Cardiac muscle cell (in vitro differentiated cells and primary cell): ENCODE results near the gene CNTRL. TPM values are rescaled to one million over a fixed set of nuclear protein-coding genes. Genes with fewer than 3 reads are reported as not detected.

ENCODE experiments used
- DNase-seq, 2 donors: peaks; one replicate each; pipeline versions ENCODE4 v3.0.0 to v3.0.0-alpha.2; 2010 to 2017; ENCODE audit warnings: low read depth in 1 of 2, low spot score in 1 of 2
- H3K27ac ChIP-seq: fragments of 200-600 bp; sonication (generic); 2 replicates; pipeline ENCODE4 v1.5.1; 2016
- H3K27me3 ChIP-seq: fragments of 200-600 bp; sonication (generic); 2 replicates; pipeline ENCODE4 v1.6.0; 2016; ENCODE audit warnings: control low read depth
- H3K36me3 ChIP-seq: fragments of 200-600 bp; sonication (generic); 2 replicates; pipeline ENCODE4 v1.5.1; 2016; ENCODE audit warnings: control low read depth
- H3K4me1 ChIP-seq: fragments of 200-600 bp; sonication (generic); 2 replicates; pipeline ENCODE4 v1.8.1; 2017; ENCODE audit warnings: low read depth, mild to moderate bottlenecking, mixed run types
- H3K4me3 ChIP-seq: fragments of 200-600 bp; sonication (generic); 2 replicates; pipeline ENCODE4 v1.5.1; 2016; ENCODE audit warnings: mild to moderate bottlenecking
- H3K9me3 ChIP-seq: fragments of 200-600 bp; sonication (generic); 2 replicates; pipeline ENCODE4 v1.5.1; 2017; ENCODE audit warnings: low read depth, mild to moderate bottlenecking, control low read depth
- CTCF ChIP-seq: IDR thresholded peaks from 2 replicates; pipeline ENCODE4 v1.5.1; 2012; ENCODE audit warnings: low read depth, mild to moderate bottlenecking, low read length
- polyA plus RNA-seq: library from polyadenylated mRNA; unstranded; fragments of >200 nt; fragmentation: Nextera tagmentation; extraction: Ambion mirVana; gene quantifications from 2 replicates; pipeline ENCODE4 v1.2.1, GENCODE V29; 2016
- total RNA-seq: library from RNA; depleted of rRNA; stranded (reverse); fragments of >200 nt; gene quantifications from 2 replicates; pipeline ENCODE4 v1.2.3, GENCODE V29; 2016

Gene CNTRL
- total and polyA plus RNA-seq, 2 experiments from 2014 or later: 6.3 to 24.6 TPM

- no peaks in the 10 kb centered on the region for H3K4me1 ChIP-seq
- no peak for TF ChIP-seq CTCF
- no peaks in the 10 kb centered on the region for H3K27me3 ChIP-seq
- no peak within 1 kb of the TSS for H3K27ac ChIP-seq
- no peaks in the 10 kb centered on the region for H3K36me3 ChIP-seq
- no peaks in the 10 kb centered on the region for H3K9me3 ChIP-seq
- no peak for DNase-seq
- H3K4me3 ChIP-seq: no peak within 1 kb of the TSS
Observed at GRCh38 chr9:121050128-121050988, 24.4 kb upstream of the CNTRL start, which contains the start of gene C5. Gene C5, minus strand, starts transcription at chr9:121050275. Its CDS starts 29 bp downstream, at chr9:121050246.

- DNase-seq: no peak
- no peak for TF ChIP-seq CTCF
- no peaks in the 10 kb centered on the region for H3K27me3 ChIP-seq
- no peaks in the 10 kb centered on the region for H3K36me3 ChIP-seq
- H3K4me1 ChIP-seq: no peaks in the 10 kb centered on the region
- H3K9me3 ChIP-seq: no peaks in the 10 kb centered on the region
- H3K4me3 ChIP-seq: no peak overlapping the region
- H3K27ac ChIP-seq: no peak overlapping the region
Observed at GRCh38 chr9:121053544-121053943, 21.2 kb upstream of the CNTRL start.

- Histone ChIP-seq H3K27ac (no peak overlapping the region), H3K4me1 (no peaks in the 10 kb centered on the region), H3K36me3 (no peaks in the 10 kb centered on the region), H3K27me3 (no peaks in the 10 kb centered on the region), H3K4me3 (no peak overlapping the region), H3K9me3 (no peaks in the 10 kb centered on the region)
- peak; percentile 34 for TF ChIP-seq CTCF
- peak in 1 of 2 donors; percentile 17 for DNase-seq
Observed at GRCh38 chr9:121055642-121056143, 19.1 kb upstream of the CNTRL start.

- Histone ChIP-seq H3K27ac (no peak overlapping the region), H3K27me3 (no peaks in the 10 kb centered on the region), H3K36me3 (no peaks in the 10 kb centered on the region), H3K9me3 (no peaks in the 10 kb centered on the region), H3K4me3 (no peak overlapping the region), H3K4me1 (peaks cover 8% of the 10 kb centered on the region)
- TF ChIP-seq CTCF: no peak
- no peak for DNase-seq
Observed at GRCh38 chr9:121057821-121058220, 16.9 kb upstream of the CNTRL start.

GRCh38 chr9:121059513-121059912 is 15.2 kb upstream of the CNTRL start:
- Histone ChIP-seq H3K27ac (no peak overlapping the region), H3K27me3 (no peaks in the 10 kb centered on the region), H3K4me3 (no peak overlapping the region), H3K36me3 (no peaks in the 10 kb centered on the region), H3K4me1 (peaks cover 8% of the 10 kb centered on the region), H3K9me3 (no peaks in the 10 kb centered on the region)
- DNase-seq: no peak
- no peak for TF ChIP-seq CTCF
